HepG2 (cell line): ENCODE results near the gene CACNA1H. TPM values are rescaled to one million over a fixed set of nuclear protein-coding genes. Genes with fewer than 3 reads are reported as not detected.

Experiments used
- EED ChIP-seq: sonication (generic); formaldehyde crosslinking; IDR thresholded peaks from 2 replicates; pipeline ENCODE4 v1.5.0; 2020; ENCODE audit warnings: mild to moderate bottlenecking, missing genetic modification reagents
- FOSL1 ChIP-seq: sonication (generic); formaldehyde crosslinking; IDR thresholded peaks from 2 replicates; pipeline ENCODE4 v1.9.0; 2021; ENCODE audit warnings: missing genetic modification reagents, borderline replicate concordance
- FOXJ3 ChIP-seq: sonication (generic); formaldehyde crosslinking; IDR thresholded peaks from 2 replicates; pipeline ENCODE4 v1.4.0; 2020; ENCODE audit warnings: missing genetic modification reagents, mild to moderate bottlenecking, borderline replicate concordance
- HOXA3 ChIP-seq: sonication (generic); formaldehyde crosslinking; IDR thresholded peaks from 2 replicates; pipeline ENCODE4 v1.5.0; 2020; ENCODE audit warnings: missing genetic modification reagents
- KDM2A ChIP-seq: sonication (generic); formaldehyde crosslinking; IDR thresholded peaks from 2 replicates; pipeline ENCODE4 v1.4.0; 2020; ENCODE audit warnings: low read depth, missing genetic modification reagents, borderline replicate concordance
- KLF6 ChIP-seq: IDR thresholded peaks from 2 replicates; pipeline ENCODE4 v1.8.0; 2016; ENCODE audit warnings: missing biosample characterization, missing genetic modification reagents
- LCORL ChIP-seq, 2 experiments: fragments of 450-650 bp in 1 of 2; sonication (generic) in 1 of 2; formaldehyde crosslinking in 1 of 2; IDR thresholded peaks; 2 replicates each; pipeline versions ENCODE4 v1.5.0 to v1.6.1; 2017 to 2020; ENCODE audit warnings: antibody characterized with exemption in 1 of 2, missing genetic modification reagents in 1 of 2
- MBD4 ChIP-seq: IDR thresholded peaks from 2 replicates; pipeline ENCODE4 v1.6.1; 2012; ENCODE audit warnings: low read length, inconsistent platforms, borderline replicate concordance
- PCBP1 ChIP-seq: fragments of 200-400 bp; formaldehyde crosslinking; IDR thresholded peaks from 2 replicates; pipeline ENCODE4 v1.6.1; 2017; ENCODE audit warnings: mild to moderate bottlenecking, low read depth, low read length, borderline replicate concordance
- ZFX ChIP-seq: sonication (generic); formaldehyde crosslinking; IDR thresholded peaks from 2 replicates; pipeline ENCODE4 v1.4.0; 2020; ENCODE audit warnings: mild to moderate bottlenecking, low read depth, missing genetic modification reagents, moderate library complexity
- ZNF256 ChIP-seq: sonication (generic); formaldehyde crosslinking; conservative IDR thresholded peaks from 2 replicates; pipeline ENCODE4 v1.4.0; 2020; ENCODE audit warnings: missing genetic modification reagents
- ZNF546 ChIP-seq: sonication (generic); formaldehyde crosslinking; conservative IDR thresholded peaks from 2 replicates; pipeline ENCODE4 v1.8.1; 2023; ENCODE audit warnings: mild to moderate bottlenecking, missing genetic modification reagents
- ZNF564 ChIP-seq: sonication (generic); formaldehyde crosslinking; IDR thresholded peaks from 2 replicates; pipeline ENCODE4 v1.8.1; 2023; ENCODE audit warnings: mild to moderate bottlenecking, missing genetic modification reagents
- ZNF772 ChIP-seq: sonication (generic); formaldehyde crosslinking; IDR thresholded peaks from 2 replicates; pipeline ENCODE4 v1.5.0; 2020; ENCODE audit warnings: mild to moderate bottlenecking, missing genetic modification reagents
- polyA plus RNA-seq, 8 experiments: library from polyadenylated mRNA; depleted of rRNA in 3 of 8; stranded (reverse) in 7 of 8; unstranded in 1 of 8; fragments of >200 nt; fragmentation: Illumina TruSeq in 4 of 8; extraction: Trizol in 4 of 8; gene quantifications; 2 replicates each; pipeline versions ENCODE4 v1.2.1 to v1.2.3, GENCODE V29; 2011 to 2016; ENCODE audit warnings: low read depth in 4 of 8, missing spikeins in 1 of 8, mixed read lengths in 1 of 8; ENCODE audit not compliant: insufficient read depth in 1 of 8
- total RNA-seq, 5 experiments: library from RNA; depleted of rRNA; stranded (reverse); fragments of >200 nt; fragmentation: Illumina TruSeq; extraction: Trizol; gene quantifications; 2 replicates each; pipeline ENCODE4 v1.2.3, GENCODE V29; 2016; ENCODE audit warnings: low read depth in 1 of 5
- TF ChIP-seq, protein P1 (sequence below): sonication (generic); IDR thresholded peaks from 2 replicates; pipeline ENCODE4 v1.6.1; 2016; ENCODE audit warnings: low read depth, borderline replicate concordance
- TF ChIP-seq, protein P2 (sequence below): sonication (generic); formaldehyde crosslinking; IDR thresholded peaks from 2 replicates; pipeline ENCODE4 v1.5.0; 2020; ENCODE audit warnings: mild to moderate bottlenecking, missing genetic modification reagents
- TF ChIP-seq, protein P3 (sequence below): sonication (generic); formaldehyde crosslinking; IDR thresholded peaks from 2 replicates; pipeline ENCODE4 v1.4.0; 2020; ENCODE audit warnings: mild to moderate bottlenecking, missing genetic modification reagents
- TF ChIP-seq, protein P4 (sequence below): IDR thresholded peaks from 2 replicates; pipeline ENCODE4 v1.6.1; 2016; ENCODE audit warnings: missing compliant biosample characterization, missing genetic modification reagents, borderline replicate concordance
- TF ChIP-seq, protein P5 (sequence below): sonication (generic); formaldehyde crosslinking; IDR thresholded peaks from 2 replicates; pipeline ENCODE4 v1.5.0; 2020; ENCODE audit warnings: missing genetic modification reagents, mild to moderate bottlenecking, borderline replicate concordance
- TF ChIP-seq, protein P6 (sequence below): fragments of 450-650 bp; IDR thresholded peaks from 2 replicates; pipeline ENCODE4 v1.6.1; 2016

Gene CACNA1H
- total and polyA plus RNA-seq, 2 of the 13 experiments (the other 11 are each of a cell fraction or from before 2014, with no cell fraction given), result 0.40 to 1.8 TPM

DNA sequence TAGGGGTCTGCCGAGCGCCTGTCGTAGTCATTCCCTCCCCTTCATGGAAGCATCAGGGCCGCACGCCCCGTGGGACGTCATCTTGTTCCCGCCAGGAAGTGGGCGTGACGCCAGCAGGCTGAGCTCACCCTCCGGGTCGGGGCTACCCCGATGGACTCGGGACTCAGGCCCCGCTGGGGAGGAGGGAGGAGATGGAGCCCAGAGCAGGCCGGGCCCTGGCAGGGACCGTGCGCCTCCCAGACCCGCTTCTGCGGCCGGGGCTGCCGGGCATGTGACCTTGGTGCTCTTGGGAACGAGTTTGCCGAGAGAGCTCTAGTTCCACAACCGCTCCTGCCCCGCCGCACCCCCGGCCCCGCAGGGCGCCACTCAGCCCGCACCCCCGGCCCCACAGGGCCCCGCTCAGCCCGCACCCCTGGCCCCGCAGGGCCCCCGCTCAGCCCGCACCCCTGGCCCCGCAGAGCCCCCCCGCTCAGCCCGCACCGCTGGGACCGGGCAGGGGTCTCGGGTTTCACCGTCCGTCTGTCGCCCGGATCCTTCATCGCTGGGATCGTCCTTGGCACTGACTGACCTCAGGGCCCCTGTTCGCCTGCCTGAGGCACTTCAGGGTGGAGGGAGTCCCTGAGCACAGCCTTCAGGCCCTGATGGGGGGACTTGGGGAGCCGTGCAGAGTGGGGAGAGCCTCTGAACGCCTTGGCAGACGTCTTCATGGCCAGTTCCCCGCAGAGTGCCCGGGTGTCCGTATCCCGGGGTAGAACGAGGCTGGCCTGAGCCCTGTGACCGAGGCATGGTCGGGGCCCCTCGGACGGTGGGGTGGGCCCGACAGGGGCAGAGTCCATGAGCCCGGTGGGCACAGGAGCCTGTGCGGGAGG, 5.8 kb downstream of the CACNA1H start (continued):
- TF ChIP-seq, protein P1, sequence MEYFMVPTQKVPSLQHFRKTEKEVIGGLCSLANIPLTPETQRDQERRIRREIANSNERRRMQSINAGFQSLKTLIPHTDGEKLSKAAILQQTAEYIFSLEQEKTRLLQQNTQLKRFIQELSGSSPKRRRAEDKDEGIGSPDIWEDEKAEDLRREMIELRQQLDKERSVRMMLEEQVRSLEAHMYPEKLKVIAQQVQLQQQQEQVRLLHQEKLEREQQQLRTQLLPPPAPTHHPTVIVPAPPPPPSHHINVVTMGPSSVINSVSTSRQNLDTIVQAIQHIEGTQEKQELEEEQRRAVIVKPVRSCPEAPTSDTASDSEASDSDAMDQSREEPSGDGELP, result no peak
- TF ChIP-seq PCBP1 (no peak), ZNF546 (no peak), LCORL (IDR thresholded peaks at IDR 0.05) (no peak), LCORL (CRISPR knock-in tag; IDR thresholded peaks at IDR 0.05) (no peak), ZNF564 (no peak), HOXA3 (0 out of 2 replicates have a peak, but pooled peaks have one; percentile 24), MBD4 (no peak), ZNF772 (CRISPR knock-in tag) (no peak), ZFX (no peak), ZNF256 (CRISPR knock-in tag) (no peak), KDM2A (0 out of 2 replicates have a peak, but pooled peaks have one; percentile 36), FOSL1 (CRISPR knock-in tag) (no peak), FOXJ3 (CRISPR knock-in tag) (no peak), KLF6 (CRISPR knock-in tag) (no peak), EED (CRISPR knock-in tag) (no peak)
- TF ChIP-seq, protein P2, sequence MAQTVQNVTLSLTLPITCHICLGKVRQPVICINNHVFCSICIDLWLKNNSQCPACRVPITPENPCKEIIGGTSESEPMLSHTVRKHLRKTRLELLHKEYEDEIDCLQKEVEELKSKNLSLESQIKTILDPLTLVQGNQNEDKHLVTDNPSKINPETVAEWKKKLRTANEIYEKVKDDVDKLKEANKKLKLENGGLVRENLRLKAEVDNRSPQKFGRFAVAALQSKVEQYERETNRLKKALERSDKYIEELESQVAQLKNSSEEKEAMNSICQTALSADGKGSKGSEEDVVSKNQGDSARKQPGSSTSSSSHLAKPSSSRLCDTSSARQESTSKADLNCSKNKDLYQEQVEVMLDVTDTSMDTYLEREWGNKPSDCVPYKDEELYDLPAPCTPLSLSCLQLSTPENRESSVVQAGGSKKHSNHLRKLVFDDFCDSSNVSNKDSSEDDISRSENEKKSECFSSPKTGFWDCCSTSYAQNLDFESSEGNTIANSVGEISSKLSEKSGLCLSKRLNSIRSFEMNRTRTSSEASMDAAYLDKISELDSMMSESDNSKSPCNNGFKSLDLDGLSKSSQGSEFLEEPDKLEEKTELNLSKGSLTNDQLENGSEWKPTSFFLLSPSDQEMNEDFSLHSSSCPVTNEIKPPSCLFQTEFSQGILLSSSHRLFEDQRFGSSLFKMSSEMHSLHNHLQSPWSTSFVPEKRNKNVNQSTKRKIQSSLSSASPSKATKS (CRISPR knock-in tag), result no peak
- TF ChIP-seq, protein P3, sequence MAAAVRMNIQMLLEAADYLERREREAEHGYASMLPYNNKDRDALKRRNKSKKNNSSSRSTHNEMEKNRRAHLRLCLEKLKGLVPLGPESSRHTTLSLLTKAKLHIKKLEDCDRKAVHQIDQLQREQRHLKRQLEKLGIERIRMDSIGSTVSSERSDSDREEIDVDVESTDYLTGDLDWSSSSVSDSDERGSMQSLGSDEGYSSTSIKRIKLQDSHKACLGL (CRISPR knock-in tag), result no peak
- TF ChIP-seq, protein P4, sequence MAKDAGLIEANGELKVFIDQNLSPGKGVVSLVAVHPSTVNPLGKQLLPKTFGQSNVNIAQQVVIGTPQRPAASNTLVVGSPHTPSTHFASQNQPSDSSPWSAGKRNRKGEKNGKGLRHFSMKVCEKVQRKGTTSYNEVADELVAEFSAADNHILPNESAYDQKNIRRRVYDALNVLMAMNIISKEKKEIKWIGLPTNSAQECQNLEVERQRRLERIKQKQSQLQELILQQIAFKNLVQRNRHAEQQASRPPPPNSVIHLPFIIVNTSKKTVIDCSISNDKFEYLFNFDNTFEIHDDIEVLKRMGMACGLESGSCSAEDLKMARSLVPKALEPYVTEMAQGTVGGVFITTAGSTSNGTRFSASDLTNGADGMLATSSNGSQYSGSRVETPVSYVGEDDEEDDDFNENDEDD (CRISPR knock-in tag), result peak; percentile 55; the same call in 1 of the 2 replicates
- TF ChIP-seq, protein P5, sequence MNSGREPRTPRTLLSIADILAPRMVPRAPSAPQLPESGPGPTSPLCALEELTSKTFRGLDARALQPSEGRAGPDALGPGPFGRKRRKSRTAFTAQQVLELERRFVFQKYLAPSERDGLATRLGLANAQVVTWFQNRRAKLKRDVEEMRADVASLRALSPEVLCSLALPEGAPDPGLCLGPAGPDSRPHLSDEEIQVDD (CRISPR knock-in tag), result no peak
- TF ChIP-seq, protein P6, sequence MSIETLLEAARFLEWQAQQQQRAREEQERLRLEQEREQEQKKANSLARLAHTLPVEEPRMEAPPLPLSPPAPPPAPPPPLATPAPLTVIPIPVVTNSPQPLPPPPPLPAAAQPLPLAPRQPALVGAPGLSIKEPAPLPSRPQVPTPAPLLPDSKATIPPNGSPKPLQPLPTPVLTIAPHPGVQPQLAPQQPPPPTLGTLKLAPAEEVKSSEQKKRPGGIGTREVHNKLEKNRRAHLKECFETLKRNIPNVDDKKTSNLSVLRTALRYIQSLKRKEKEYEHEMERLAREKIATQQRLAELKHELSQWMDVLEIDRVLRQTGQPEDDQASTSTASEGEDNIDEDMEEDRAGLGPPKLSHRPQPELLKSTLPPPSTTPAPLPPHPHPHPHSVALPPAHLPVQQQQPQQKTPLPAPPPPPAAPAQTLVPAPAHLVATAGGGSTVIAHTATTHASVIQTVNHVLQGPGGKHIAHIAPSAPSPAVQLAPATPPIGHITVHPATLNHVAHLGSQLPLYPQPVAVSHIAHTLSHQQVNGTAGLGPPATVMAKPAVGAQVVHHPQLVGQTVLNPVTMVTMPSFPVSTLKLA, result no peak
